ENCODE results near the gene CENPS.
"Not testable (repeated sequence)": the region's sequence is repeated elsewhere in the genome, so short reads cannot be mapped to it uniquely, and the experiment has no call there.

Gene CENPS

DNA sequence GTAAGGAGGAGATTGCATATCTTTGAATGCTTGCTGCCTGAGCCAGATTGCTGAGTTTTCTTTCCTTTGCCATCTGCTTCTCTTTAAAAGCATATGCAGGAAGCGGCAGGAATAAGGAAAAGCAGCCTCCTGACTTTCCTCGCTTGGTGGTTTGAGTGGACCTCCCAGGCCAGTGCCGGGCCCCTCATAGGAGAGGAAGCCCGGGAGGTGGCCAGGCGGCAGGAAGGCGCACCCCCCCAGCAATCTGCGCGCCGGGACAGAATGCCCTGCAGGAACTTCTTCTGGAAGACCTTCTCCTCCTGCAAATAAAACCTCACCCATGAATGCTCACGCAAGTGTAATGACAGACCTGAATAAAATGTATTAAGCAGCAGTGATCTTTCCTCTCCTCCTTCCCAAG lies 21.1 kb downstream of the CENPS start:
- DNase-seq (ENCODE audit: low spot score) = no peak

DNA sequence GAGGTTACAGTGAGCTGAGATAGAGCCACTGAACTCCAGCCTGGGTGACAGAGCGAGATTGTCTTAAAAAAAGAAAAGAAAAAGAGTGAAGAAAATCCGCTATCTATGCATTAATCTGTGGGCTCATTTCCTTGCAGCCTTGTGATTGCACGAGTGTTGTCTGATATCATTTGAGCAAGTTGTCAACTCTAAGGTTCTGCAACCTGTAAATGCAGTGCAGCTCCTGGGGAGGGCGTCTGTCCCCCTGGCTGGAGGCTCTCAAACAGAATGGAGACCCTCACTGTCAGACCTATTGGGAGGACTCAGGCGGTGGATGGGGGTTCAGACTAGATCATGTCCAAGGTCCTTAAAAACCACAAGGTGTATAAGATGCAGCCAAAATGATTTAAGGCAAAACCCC lies 25.8 kb downstream of the CENPS start:
- DNase-seq (ENCODE audit: low spot score) = no peak

DNA sequence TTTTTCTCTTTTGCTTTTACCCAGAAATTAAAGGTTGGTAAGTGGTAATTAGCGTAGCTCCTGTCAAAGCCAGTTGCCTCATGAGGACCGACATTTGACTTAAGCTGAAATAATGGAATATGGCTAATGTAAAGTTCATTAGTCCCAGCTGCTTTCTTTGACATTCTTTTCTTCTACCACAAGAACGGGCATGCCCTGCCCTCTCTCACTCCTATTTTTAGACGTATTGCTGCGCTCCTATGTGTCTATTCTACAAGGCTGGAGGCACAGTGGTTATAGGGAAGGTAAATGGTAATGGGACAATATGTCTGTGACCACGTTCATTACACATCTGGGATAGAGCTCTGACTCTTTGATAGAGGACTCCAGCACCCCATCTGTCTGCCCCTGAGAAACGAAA lies 26.4 kb downstream of the CENPS start:
- no peak for DNase-seq (ENCODE audit: low spot score)

DNA sequence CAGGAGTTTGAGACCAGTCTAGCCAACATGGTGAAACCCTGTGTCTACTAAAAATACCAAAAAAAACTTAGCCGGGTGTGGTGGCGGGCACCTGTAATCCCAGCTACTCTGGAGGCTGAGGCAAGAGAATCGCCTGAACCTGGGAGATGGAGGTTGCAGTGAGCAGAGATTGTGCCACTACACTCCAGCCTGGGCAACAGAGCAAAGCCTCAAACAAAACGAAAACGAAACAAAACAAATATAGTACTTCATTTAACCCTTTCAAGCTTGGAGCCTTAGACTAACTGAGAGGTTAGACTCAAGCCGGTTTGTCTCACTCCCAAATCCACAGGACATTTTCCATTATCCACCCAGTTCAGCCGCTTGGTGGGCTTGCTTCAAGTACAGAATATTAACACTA lies 27.2 kb downstream of the CENPS start:
- not testable (repeated sequence) for DNase-seq (ENCODE audit: low spot score)

DNA sequence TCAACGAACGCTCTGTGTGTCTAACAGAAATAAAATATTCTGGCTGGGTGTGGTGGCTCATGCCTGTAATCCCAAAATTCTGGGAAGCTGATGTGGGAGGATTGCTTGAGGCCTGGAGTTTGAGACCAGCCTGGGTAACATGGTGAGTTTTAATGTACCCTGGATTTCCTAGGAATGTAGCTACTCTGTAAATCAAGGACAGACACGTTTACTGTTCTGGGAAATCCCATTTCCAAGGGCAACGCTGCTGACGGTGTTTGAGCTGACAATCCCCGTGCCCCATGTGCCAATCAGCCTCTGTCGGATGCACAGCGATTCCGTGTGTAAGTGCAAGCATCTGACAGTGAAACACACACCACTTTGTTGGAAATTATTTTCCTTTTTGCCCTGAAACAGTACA lies 27.6 kb downstream of the CENPS start:
- no peak for DNase-seq (ENCODE audit: low spot score)

DNA sequence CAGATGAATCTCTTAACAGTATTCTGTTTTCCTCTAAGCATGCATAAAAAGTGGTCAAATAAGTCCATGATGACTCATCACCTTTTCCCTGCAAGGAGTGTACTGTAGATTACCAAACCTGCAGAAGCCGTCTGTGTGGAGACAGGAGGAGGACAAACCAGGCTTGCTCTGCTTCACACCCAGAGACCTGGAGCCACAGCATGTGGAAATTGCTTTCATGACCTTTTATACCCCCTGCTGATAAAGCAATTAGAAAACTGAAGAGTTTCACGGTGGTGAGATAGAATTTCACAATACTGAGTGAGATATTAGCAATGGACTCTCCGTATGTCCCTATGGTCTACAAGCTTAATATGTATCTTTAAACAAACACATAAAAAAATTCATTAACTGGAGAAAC lies 29.0 kb downstream of the CENPS start:
- no peak for DNase-seq (ENCODE audit: low spot score)

DNA sequence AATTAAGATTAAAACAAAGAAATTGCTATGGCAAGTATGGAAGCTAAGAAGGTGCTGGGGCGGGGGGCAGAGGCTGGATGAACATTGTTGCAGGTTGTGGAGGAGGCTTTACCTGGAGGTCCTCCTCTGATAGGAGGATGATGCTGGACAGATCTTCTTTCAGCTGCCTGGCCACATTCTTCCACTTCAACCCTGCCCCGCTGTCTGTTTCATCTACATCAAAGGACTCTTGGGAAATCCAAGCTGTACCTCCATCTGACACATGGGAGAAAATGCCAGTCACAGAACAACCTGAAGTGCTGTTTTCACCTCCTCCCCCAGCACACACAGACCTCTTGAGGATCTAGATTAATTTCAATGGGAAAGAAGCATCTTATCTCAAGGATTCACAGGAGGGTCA lies 36.8 kb downstream of the CENPS start:
- no peak for DNase-seq (ENCODE audit: low spot score)

DNA sequence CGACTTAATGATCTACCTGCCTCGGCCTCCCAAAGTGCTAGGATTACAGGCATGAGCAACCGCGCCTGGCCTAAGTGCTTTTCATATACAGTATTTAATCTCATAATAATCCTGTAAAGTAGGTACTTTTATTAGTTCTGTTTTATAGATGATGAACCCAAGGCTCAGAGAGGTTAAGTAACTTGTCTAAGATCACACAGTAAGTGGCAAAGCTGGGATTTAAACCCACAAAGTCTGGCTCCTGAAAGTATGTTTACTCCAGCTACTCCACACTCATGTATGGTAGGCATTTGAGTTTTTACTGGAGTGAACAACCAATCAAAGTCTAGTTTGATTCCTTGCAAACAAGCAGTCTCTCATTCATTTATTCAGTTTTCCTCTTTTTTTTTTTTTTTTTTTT lies 39.8 kb downstream of the CENPS start:
- no peak for DNase-seq (ENCODE audit: low spot score)

DNA sequence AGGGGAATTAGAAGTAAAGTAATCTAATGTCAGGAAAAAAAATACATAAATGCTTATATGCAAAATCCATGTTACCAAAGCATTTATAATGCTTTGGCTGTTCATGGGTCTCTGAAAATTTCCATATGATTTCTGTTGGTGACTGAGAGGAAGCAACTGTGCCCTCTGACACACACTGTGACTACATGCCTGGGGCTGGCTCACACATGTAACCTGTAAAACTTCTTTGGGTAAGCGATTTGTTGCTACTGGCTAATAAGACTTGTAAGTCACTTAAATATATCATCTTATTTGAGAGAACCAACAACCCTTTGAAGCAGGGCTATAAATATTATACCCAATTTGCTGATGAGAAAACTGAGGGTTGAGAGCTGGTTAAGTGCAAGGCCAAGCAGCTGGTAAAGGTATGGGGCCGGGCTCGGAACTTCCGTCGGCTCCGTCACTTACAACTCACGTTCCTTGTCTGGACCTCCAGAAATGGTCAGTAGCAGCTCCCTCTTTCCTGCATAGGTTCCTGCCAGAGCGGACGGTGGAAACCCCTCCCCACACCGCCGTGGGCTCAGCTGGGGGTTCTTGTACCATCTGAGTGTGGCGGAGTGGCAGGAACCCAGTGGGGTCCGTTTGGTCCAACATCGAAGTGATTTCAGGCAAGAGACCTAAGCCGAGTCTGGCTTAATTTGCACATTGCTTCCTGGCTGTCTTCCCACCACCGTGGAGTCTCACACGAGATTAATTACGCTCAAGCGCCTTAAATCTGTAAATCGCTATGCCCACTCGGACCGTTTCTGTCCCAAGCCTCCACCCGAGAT lies 41.4 kb downstream of the CENPS start:
- DNase-seq (ENCODE audit: low spot score) = no peak

DNA sequence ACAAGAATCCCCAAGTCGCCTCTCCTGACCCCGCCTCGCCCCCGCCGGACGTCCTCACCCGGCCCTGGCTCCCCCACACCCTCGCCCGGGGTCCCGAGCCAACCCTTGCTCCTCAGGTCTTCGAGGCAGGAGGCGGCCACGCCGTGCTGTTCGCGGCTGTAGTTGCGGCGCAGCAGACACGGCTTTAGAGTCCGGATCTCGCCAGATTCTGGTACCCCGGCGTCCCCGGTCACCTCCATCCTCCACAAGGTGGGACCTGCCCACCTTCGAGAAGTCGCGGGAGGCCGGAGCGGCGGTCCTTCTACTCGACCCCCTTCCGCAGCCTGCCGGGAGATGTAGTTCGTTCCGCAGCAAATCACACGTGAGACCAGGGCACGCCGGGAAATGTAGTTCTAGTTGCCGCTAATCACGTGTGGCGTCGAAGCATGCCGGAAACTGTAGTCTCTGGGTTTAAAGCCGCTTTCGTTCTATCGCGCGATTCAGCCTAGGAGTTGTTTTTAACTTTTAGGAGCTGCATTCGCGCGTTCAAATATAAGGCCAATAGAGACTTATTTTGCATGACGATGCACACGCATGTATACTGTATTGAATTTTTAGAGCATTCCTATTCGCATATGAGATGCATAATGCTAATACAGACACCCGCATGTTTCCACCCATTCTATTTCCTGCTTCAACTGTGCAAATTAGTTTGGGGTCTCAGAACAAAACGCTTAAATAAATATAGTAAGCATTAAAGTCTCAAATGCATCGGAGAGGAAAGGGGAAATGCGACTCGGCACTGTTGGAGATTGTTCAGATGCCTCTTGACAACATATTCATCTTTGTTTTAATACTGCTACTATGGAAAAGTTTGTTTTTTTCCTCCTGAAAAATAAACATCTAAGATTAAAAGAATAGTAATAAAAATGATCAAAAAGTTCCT lies 42.2 kb downstream of the CENPS start, which contains the start of gene DFFA:
Gene DFFA (minus strand): TSS at position 310 of the 925 bp plus-strand sequence. CDS start 71 bp downstream, at position 239.
- DNase-seq (ENCODE audit: low spot score) = peak; percentile 88

DNA sequence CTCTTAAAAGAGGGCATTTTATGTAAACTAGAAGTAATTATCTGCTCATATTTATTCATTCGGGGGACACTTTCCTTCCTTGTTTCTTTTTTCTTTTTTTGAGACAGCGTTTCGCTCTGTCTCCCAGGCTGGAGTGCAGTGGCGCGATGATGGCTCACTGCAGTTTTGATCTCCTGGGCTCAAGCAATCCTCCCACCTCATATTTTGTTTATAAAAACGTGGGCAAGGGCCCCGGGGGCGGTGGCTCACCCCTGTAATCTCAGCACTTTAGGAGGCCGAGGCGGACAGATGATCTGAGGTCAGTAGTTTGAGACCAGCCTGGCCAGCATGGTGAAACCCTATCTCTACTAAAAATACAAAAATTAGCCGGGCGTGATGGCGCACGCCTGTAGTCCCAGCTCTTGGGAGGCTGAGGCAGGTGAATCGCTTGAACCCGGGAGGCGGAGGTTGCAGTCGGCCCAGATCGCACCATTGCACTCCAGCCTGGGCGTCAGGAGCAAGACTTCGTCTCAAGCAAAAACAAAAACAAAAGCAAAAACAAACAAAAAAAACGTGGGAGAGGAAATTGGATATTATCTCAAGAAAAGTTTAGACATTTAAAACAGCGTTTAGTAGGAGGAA lies 43.0 kb downstream of the CENPS start:
- DNase-seq (ENCODE audit: low spot score) = no peak

DNA sequence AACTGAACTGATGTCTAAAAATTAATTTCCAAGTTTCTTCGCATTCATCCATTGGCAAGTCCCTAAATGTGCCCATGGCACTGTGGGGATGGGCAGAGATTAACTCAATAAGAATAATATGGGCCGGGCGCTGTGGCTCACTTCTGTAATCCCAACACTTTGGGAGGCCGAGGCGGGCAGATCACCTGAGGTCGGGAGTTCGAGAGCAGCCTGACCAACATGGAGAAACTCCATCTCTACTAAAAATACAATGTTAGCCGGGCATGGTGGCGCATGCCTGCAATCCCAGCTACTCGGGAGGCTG lies 44.0 kb downstream of the CENPS start:
- not testable (repeated sequence) for DNase-seq (ENCODE audit: low spot score)

DNA sequence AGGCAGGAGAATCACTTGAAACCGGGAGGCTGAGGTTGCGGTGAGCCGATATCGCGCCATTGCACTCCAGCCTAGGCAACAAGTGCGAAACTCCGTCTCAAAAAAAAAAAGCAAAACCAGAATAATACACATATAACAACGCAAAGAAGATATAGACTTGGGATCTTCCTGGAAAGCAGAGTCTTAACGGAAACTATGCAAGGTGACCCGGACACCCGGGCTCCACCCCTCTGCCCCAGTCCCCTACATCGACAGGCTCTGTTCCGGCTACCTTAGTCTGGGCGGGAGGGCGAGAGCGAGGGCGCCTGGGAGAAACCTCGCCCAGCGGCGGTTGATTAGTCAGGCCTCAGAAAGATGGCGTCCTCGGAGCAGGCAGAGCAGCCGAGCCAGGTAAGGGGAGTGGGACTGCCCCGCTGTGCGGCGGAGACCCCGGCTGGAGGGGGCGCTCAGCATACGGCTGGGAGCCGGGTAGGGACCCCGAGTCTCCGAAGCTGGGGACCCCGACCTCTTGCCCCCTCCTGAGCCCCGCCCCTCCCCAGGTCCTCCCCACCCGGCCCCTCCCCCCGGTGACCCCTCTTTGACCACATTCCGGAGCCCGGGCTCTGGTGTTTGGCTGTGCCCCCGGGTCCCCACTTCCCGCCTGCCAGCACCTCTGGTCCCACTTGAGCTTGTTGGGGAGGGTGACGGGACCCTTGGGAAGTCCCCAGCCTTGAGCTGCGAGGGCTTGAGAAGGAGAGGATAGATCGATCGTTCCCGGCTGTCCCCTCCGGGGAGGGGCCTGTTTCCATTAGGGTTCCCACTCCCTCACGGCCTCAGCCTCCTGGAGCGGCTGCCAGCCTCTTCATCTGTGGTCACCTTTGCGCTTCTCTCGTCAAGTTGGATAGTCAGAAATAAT lies 44.6 kb downstream of the CENPS start, which contains the start of gene PEX14:
Gene PEX14 (plus strand): TSS at position 338 of the 895 bp plus-strand sequence. CDS start 17 bp downstream, at position 355.
- peak; percentile 80 for DNase-seq (ENCODE audit: low spot score)

DNA sequence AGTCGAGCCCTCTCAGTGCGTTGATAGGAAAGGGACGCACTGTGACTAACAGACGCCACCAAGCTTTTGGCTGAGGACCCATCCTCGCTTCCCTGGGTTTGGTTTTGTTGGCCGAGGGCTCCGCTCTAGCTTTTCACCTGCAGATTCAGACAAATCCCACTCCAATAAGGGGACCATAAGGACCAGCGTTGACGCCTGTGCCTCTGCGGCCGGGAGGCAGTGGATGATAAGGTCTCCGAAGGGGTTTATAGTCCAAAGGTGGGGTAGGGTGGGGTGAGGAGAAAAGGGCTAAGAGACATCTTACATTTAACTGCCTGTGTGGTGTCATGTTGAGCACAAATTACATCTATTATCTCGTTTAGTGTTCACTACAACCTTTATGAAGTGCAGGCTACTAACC lies 45.3 kb downstream of the CENPS start:
- no peak for DNase-seq (ENCODE audit: low spot score)

DNA sequence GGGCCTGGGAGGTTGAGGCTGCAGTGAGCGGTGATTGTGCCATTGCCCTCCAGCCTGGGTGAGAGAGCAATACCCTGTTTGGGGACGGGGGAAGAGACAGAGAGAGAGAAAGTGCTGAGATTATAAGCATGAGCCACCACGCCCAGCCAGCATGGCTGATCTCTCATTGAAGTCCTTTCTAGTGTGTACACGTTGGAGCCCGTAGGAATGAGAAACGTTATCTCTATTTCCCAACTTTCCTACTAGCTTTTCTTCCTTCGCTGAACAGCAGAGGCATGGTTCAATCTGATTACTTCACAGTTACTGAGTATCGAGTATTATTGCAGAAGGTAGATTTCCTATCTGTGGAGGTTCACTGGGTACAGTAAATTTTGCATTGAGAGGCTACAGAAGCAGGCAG lies 49.1 kb downstream of the CENPS start:
- no peak for DNase-seq (ENCODE audit: low spot score)

DNA sequence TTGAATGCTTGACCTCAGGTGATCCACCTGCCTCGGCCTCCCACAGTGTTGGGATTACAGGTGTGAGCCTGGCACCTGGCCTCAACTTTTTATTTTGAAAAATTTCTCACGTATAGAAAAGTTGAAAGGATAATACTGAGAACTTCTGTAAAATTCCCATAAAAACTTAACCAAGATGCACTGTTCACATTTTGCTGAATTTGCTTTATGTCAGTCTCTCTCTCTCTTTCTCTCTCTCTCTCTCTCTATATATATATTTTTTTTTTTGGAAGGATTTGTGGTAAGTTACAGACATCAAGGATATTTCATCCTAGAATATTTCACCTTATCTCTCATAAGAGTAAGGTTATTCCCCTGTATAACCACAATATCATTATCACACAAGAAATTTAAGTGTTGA lies 50.4 kb downstream of the CENPS start:
- DNase-seq (ENCODE audit: low spot score) = no peak

DNA sequence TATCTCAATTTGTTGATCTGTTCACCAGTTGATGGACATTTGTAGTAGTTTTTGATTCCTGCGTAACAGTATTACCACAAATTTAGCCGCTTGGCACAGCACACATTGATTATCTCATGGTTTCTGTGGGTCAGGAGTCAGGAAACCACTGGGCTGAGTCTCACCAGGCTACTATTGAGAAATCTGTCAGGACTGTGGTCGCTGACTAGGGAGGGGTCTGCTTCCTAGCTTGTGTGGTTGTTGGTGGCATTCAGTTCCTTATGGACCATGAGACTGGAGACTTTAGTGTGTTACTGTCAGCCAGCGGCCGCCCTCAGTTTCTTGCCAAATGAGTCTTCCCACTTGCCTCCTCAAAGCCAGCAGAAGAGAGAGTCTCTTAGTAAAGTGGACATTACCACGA lies 54.3 kb downstream of the CENPS start:
- DNase-seq (ENCODE audit: low spot score) = no peak

DNA sequence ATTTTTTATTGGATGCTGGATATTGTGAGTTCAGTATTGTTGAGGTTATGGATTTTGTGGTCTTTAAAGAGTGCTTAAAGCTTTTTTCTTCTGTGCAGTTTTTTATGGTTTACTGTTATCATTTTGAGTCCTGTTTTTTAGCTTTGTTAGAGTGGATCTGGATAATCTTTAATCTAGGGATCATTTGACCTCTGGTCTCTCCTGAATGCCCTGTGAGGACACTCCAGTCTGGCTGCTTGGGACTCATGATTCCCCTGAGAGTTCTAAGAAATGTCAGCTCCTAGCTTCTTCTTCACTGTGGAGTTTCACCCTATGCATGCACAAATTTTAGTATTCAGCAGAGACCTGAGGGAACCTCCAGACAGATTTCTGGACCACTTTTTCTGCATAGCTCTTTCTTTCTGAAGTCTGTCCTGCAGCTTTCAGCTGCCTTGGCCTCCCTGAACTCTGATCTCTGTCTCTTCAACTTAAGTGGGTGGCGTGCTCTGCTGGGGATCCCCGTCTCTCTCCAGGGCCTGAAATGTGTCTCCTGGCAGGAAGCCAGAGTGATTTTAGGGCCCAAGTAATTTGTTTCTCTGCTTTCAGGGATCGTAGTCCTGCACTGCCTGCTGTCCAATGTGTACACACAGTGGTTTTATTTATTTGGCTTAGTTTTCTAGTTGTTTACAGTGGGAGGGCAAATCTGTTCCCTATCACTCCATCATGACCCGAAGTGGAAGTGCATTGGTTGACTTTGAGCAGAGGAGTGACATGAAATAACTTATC lies 59.2 kb downstream of the CENPS start:
- DNase-seq (ENCODE audit: low spot score) = no peak

DNA sequence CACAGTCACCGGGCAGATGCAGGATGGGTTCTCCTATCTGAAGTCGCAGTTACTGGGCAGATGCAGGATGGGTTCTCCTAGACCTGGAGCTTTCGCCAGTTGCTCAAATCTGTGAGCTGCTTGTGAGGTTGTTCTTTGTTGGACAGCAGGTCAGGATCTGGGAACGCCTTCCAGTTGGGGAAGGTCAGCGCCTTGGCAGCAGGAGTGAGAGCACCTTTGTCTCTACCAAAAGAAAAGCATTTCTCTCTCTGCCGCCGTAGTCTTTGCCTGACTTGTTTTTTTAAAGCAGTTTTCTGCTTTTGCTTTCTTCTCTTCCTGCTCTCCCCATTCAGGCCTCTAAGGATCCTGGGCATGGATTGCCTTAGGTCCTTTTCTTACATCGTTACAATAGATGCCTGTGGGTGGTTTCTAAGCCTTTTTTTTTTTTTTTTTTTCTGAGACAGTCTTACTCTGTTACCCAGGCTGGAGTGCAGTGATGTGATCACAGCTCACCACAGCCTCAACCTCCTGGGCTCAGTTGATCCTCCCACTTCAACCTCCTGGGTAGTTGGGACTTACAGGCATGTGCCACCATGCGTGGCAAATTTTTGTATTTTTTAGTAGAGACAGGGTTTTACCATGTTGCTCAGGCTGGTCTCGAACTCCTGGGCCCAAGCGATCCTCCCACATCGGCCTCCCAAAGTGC lies 60.2 kb downstream of the CENPS start:
- DNase-seq (ENCODE audit: low spot score) = no peak

Measured in CD4-positive, alpha-beta T cell treated with Interleukin-6 at 100 ng/mL for 8 hours (primary cell).